PC-3 (cell line): ENCODE data around the gene STK38L. TPM values are rescaled to one million over a fixed set of nuclear protein-coding genes. Genes with fewer than 3 reads are reported as not detected.

Experiments
- ATAC-seq: fragments of 200-7000 bp; cut with Tn5 transposase; 2 replicates; pipeline ENCODE4 v1.9.1; 2020; ENCODE audit warnings: mild to moderate bottlenecking, moderate library complexity
- BruUV-seq: library from RNA; stranded (reverse); fragments of 400-500 nt; replicated peaks from 2 replicates; lab custom pipeline; 2021; lab: Mats Ljungman, UMichigan
- CTCF ChIA-PET: fragments of 300-600 bp; sonication (Branson Sonifier 250); formaldehyde crosslinking; loops from one replicate; lab custom pipeline; 2022; ENCODE audit warnings: antibody characterized with exemption; lab: Charles Lee
- POLR2A ChIA-PET: fragments of 300-600 bp; sonication (Branson Sonifier 250); formaldehyde crosslinking; loops from one replicate; lab custom pipeline; 2022; ENCODE audit warnings: antibody characterized with exemption; ENCODE audit not compliant: unreplicated experiment; lab: Charles Lee
- DNase-seq: peaks from one replicate; pipeline ENCODE4 v3.0.0-alpha.2; 2015
- H2AFZ ChIP-seq: fragments of 300-600 bp; sonication (generic); 2 replicates; pipeline ENCODE4 v1.6.0; 2016; ENCODE audit warnings: antibody characterized with exemption, low read length
- H3F3A ChIP-seq: fragments of 300-600 bp; sonication (generic); one replicate; pipeline ENCODE4 v1.6.0; 2017; ENCODE audit warnings: antibody characterized with exemption, low read length, control low read depth, mild to moderate bottlenecking; ENCODE audit not compliant: unreplicated experiment
- H3K27ac ChIP-seq: fragments of 300-600 bp; sonication (generic); 2 replicates; pipeline ENCODE4 v1.5.1; 2016; ENCODE audit warnings: mild to moderate bottlenecking, low read length
- H3K27me3 ChIP-seq: fragments of 300-600 bp; sonication (generic); 2 replicates; pipeline ENCODE4 v1.6.1; 2016; ENCODE audit warnings: low read length, mixed read lengths
- H3K36me3 ChIP-seq: fragments of 300-600 bp; sonication (generic); 2 replicates; pipeline ENCODE4 v1.6.1; 2016; ENCODE audit warnings: low read depth, mixed run types, low read length, mixed read lengths
- H3K4me1 ChIP-seq: fragments of 300-600 bp; sonication (generic); 2 replicates; pipeline ENCODE4 v1.5.1; 2016; ENCODE audit warnings: low read length; ENCODE audit not compliant: insufficient read depth
- H3K4me2 ChIP-seq: fragments of 300-600 bp; sonication (generic); 2 replicates; pipeline ENCODE4 v1.6.0; 2016; ENCODE audit warnings: low read length
- H3K4me3 ChIP-seq: fragments of 300-600 bp; sonication (generic); 2 replicates; pipeline ENCODE4 v1.5.1; 2016; ENCODE audit warnings: mild to moderate bottlenecking, low read length, mixed read lengths
- H3K79me2 ChIP-seq: fragments of 300-600 bp; sonication (generic); 2 replicates; pipeline ENCODE4 v1.6.1; 2017; ENCODE audit warnings: low read length, mixed read lengths
- H3K9ac ChIP-seq: fragments of 300-600 bp; sonication (generic); 2 replicates; pipeline ENCODE4 v1.6.0; 2016; ENCODE audit warnings: mild to moderate bottlenecking, low read length
- H3K9me2 ChIP-seq: fragments of 300-600 bp; sonication (generic); replicated peaks from 2 replicates; pipeline ENCODE4 v1.6.1; 2016; ENCODE audit warnings: mixed run types, low read length, mixed read lengths
- H3K9me3 ChIP-seq: fragments of 300-600 bp; sonication (generic); 2 replicates; pipeline ENCODE4 v1.6.1; 2016; ENCODE audit warnings: low read length, mixed read lengths
- H4K20me1 ChIP-seq: fragments of 300-600 bp; sonication (generic); 2 replicates; pipeline ENCODE4 v1.6.1; 2016; ENCODE audit warnings: low read length, mixed read lengths
- CTCF ChIP-seq: fragments of 300-600 bp; sonication (generic); conservative IDR thresholded peaks from 2 replicates; pipeline ENCODE4 v1.5.1; 2017; ENCODE audit warnings: antibody characterized with exemption, low read depth, mild to moderate bottlenecking, low read length
- EZH2 ChIP-seq: fragments of 300-600 bp; sonication (generic); IDR thresholded peaks from one replicate; pipeline ENCODE4 v1.6.1; 2017; ENCODE audit warnings: antibody characterized with exemption, mild to moderate bottlenecking, low read length; ENCODE audit not compliant: unreplicated experiment
- EZH2phosphoT487 ChIP-seq: fragments of 300-600 bp; sonication (generic); IDR thresholded peaks from 2 replicates; pipeline ENCODE4 v1.6.1; 2018; ENCODE audit warnings: mild to moderate bottlenecking, antibody characterized with exemption, low read length, borderline replicate concordance
- intact Hi-C: fragments of 100-400 bp; cut with micrococcal nuclease; formaldehyde crosslinking; loops from 2 replicates; pipeline ENCODE4 v1.9.0; 2023
- total RNA-seq: library from RNA; depleted of rRNA; stranded (reverse); fragments of >200 nt; gene quantifications from 2 replicates; pipeline ENCODE4 v1.2.3, GENCODE V29; 2014

The STK38L gene
- total RNA-seq, 1 experiment from 2014 or later = 32.3 TPM

GRCh38 chr12:27237790-27238771 is 6.0 kb upstream of the STK38L start:
- no peak overlapping the region for H2AFZ ChIP-seq
- H3F3A ChIP-seq = no peaks in the 10 kb centered on the region
- no peak overlapping the region for H3K9ac ChIP-seq
- no peak overlapping the region for H3K4me3 ChIP-seq
- H3K27ac ChIP-seq = no peak overlapping the region
- TF ChIP-seq CTCF (no peak), EZH2 (no peak), EZH2phosphoT487 (no peak)
- no peaks in the 10 kb centered on the region for H3K27me3 ChIP-seq
- ATAC-seq (no peak), DNase-seq (no peak)
- CTCF ChIA-PET = no interaction called here
- H3K9me3 ChIP-seq = no peaks in the 10 kb centered on the region
- no TSS peak for BruUV-seq
- intact Hi-C loops = no loop called here
- H3K36me3 ChIP-seq = no peaks in the 10 kb centered on the region
- no peaks in the 10 kb centered on the region for H3K9me2 ChIP-seq
- no peaks in the 10 kb centered on the region for H3K4me1 ChIP-seq
- H3K79me2 ChIP-seq = no peaks in the 10 kb centered on the region
- POLR2A ChIA-PET = no interaction called here
- H4K20me1 ChIP-seq = no peaks in the 10 kb centered on the region
- H3K4me2 ChIP-seq = no peak overlapping the region

GRCh38 chr12:27243006-27243405 is 1.1 kb upstream of the STK38L start:
- no peaks in the 10 kb centered on the region for H3K9me3 ChIP-seq
- DNase-seq (no peak), ATAC-seq (no peak)
- no peak for TF ChIP-seq CTCF
- no peak for TF ChIP-seq EZH2phosphoT487
- no peak for TF ChIP-seq EZH2
- no peak overlapping the region for H3K4me2 ChIP-seq
- H3K9me2 ChIP-seq = no peaks in the 10 kb centered on the region
- no peak overlapping the region for H3K27ac ChIP-seq
- intact Hi-C loops = no loop called here
- H3K4me3 ChIP-seq = no peak overlapping the region
- H3F3A ChIP-seq = no peaks in the 10 kb centered on the region
- no peaks in the 10 kb centered on the region for H3K36me3 ChIP-seq
- H3K4me1 ChIP-seq = peaks cover 28% of the 10 kb centered on the region
- CTCF ChIA-PET = interaction anchor here (0.5 to 0.6 kb wide), 2 partner anchors 55 to 63 kb away, joined by 3 to 5 read pairs; no protein-coding TSS in a partner anchor
- no peaks in the 10 kb centered on the region for H4K20me1 ChIP-seq
- peaks cover 36% of the 10 kb centered on the region for H3K79me2 ChIP-seq
- POLR2A ChIA-PET = no interaction called here
- H3K27me3 ChIP-seq = no peaks in the 10 kb centered on the region
- BruUV-seq = no TSS peak
- H3K9ac ChIP-seq = no peak overlapping the region
- no peak overlapping the region for H2AFZ ChIP-seq
